NCI-H1048 (cell line): ENCODE data around the gene HTD2.

Experiments used
- DNase-seq: peaks from one replicate; lab custom pipeline; 2025; lab: John Stamatoyannopoulos, UW

HTD2 gene

DNA sequence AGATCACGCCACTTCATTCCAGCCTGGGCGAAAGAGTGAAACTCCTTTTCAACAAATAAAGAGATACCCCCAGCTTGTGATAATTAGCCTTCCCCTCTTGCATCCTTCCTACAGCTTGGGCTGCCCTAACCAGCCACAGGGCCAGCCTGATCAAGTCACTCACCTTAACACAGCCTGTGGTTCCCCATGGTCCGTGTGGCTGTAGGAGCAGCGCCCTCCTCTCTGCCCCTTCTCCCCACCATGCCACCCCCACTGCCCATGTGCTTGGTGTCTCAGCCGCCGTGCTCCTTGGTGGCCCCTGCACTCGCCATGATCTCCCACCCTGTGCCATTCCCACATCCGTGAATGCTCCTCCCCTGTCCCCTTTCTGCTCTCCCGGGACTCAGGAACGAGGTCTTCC lies 13.5 kb upstream of the HTD2 start:
- no peak for DNase-seq

DNA sequence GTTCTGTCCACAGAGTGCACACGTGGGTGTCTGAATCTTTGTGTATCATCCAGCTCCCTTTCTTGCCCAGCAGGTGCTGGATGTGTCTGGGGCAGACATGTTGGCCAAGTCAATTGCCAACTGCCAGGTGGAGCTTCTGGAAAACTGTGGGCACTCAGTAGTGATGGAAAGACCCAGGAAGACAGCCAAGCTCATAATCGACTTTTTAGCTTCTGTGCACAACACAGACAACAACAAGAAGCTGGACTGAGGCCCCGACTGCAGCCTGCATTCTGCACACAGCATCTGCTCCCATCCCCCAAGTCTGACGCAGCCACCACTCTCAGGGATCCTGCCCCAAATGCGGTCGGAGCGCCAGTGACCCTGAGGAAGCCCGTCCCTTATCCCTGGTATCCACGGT lies 12.8 kb upstream of the HTD2 start:
- DNase-seq: no peak

DNA sequence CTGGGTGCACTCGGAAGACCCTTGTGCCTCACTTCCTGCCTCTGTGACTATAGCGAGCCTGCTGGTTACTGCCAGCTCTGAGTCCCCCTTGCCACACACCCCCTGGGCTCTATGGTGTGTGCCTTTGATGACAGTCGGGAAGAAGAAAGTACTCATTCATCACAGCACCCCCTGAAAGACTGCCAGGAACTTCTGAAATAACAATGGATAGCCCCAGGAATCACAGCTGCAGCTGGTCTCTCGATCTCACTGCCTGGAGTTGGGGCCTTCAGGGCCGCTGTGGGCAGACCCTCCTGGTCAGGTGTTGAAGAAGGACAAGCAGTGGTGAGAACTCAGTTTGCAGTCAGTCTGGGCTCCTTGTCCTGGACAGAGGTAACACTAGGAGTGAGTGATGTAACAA lies 10.1 kb upstream of the HTD2 start:
- DNase-seq: no peak

DNA sequence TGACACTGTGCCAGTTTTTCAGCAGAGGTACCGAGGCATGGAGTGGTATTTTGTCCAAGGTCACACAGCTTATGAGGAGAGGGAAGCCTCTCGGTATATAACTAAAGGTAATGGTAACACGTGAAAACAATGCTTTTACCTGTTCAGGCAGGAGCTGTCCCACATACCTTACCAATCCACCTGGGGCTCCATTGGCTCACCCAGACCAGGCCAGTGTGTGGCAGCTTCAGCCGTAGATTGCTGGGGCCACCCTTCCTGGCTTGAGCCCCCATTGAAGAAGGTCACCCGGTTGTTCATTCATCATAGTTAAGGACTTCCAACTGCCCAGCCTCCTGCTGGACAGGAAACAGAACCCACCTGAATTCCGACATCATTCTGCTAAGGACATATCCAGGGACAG lies 9.5 kb upstream of the HTD2 start:
- no peak for DNase-seq

DNA sequence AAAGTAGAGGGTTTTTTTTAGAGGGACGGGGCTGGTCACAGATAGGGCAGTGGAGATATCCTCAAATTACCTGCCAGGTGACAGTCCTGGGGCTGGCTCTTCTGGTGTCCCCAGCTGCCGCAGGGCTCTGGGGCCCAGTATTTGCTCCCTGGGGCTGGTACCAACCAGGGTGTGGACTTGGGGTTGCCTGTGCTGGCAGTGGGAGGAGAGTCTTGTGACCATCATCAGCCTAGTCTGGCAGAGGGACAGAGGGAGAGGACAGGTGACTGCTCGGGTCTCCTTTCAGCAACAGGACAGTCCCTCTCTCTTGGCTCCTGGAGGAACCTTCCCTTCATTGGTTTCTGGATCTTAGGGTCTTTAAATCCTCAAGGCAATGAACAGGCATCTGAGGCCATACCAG lies 8.1 kb upstream of the HTD2 start:
- no peak for DNase-seq

DNA sequence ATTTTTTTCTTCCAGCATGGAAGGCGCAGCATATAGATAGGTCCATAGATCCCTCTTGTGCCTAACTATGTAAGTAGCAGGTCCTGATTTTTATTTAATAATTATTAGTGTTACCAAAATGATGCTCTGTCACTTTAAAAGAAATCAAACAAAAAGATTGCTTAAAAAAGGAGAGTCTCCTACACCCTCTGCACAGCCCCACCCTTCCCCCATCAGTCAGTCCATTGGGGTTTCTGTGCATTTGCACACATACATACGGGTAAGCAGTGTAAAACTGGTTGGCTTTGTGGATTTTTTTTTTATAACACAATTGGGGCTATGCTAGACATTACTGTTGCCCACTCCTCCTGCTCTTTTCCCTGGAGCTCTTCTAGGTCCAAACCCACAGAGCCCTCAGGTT lies 7.2 kb upstream of the HTD2 start:
- DNase-seq: no peak

DNA sequence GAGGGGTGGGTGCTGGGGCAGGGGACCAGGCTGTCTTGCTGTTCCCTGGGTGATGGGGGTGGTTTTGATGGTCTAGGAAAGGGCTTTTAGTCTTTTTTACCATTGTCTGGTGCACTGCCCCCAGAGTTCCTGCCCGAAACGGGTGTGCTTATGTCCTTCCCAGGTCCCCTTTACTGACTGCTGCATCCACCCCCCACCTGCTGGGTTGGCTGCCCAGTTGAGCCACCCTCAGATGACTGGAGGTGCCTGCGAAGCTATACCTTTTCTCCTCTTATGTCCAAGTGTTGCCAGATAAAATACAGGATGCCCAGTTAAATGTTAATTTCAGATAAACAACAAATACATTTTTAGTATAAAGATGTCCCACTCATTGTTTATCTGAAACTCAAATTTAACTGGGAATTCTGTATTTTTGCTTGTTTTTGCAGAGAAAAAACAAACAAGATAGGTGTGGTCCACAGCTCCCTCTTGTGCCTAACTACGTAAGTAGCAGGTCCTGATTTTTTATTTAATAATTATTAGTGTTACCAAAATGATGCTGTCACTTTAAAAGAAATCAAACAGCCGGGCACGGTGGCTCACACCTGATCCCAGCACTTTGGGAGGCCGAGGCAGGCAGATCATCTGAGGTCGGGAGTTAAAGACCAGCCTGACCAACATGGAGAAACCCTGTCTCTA lies 6.3 kb upstream of the HTD2 start:
- no peak for DNase-seq

DNA sequence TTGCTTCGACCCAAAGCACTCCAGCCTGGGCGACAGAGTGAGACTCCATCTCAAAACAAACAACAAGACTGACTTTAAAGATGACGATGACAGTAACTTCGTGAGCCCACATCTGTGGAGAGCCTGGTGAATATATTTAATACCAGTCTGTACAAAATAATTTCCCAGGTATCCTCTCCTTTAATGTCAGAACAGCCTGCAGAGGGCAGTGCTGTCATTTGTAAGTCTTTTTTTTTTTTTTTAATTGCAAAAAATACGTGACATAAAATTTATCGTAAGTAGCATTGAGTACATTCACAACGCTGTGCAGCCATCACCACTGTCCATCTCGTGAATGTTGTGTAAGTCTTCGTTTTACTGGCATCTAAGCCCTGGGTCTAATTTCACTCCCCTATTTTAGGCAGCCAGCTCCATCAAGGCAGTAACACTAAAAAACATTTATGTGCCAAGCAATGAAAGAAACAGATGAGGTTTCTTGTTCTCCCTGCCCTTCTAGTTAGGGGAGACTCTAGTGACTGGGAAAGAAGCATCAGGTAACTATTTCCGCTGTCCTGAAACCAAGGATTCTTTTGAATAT lies 1.4 kb downstream of the HTD2 start:
- peak; percentile 27 for DNase-seq

DNA sequence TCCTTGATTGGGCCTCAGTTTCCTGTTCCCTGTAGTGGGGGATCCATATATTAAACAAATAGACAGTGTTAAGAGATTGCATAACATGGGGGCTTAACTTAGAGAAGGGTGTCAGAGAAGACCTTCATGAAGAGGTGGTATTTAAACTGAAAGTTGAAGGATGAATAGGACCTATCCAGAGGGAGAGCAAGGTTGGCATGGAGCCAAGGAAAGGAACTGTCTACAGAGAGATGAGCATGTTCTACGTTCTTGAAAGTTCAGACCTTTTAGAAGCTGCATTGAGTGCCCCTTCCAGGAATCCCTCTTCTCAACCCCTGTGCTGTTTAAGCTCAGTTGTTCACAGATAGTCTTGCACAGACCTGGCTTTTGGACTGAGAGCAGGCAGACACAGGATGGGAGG lies 2.4 kb downstream of the HTD2 start:
- no peak for DNase-seq

DNA sequence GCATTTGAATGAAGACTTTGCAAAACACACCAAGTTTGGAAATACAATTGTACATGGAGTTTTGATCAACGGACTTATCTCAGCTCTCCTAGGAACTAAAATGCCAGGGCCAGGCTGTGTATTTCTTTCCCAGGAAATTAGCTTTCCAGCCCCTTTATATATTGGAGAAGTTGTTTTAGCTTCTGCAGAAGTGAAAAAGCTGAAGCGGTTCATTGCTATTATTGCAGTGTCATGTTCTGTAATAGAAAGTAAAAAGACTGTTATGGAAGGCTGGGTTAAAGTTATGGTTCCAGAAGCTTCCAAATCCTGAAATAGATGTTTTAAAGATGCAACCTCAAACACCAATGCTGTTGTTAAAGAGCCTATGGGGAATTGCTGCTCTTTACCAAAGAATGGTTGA lies 11.5 kb downstream of the HTD2 start:
- no peak for DNase-seq

DNA sequence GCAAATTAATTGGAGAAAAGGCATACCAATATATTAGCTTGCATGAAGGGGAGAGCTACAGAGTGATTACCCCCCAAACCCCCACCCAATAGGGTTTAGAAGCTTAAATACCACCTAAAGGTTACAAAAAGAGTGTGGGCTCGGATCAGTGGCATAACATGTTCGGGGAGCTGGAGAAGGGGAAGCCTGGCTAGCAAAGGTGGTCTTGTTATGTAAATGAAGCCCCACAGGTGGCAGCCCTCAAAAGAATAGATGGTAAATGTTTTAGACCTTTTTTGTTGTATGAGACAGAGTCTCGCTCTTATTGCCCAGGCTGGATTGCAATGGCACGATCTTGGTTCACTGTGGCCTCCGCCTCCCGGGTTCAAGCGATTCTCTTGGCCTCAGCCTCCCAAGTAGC lies 15.5 kb downstream of the HTD2 start:
- DNase-seq: no peak

DNA sequence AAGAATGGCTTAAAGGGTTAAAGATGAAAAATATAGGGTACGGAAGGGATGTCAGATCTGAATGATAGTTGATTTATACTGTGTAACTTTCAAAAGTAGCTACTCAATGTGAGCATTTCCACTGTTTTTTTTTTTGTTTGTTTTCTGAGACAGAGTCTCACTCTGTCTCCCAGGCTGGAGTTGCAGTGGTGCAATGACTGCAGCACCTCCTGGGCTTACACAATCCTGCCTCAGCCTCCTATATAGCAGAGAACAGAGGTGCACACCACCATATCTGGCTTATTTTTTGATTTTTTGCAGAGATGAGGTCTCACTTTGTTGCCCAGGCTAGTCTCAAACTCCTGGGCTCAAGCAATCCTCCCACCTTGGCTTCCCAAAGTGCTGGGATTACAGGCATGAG lies 16.5 kb downstream of the HTD2 start:
- no peak for DNase-seq

DNA sequence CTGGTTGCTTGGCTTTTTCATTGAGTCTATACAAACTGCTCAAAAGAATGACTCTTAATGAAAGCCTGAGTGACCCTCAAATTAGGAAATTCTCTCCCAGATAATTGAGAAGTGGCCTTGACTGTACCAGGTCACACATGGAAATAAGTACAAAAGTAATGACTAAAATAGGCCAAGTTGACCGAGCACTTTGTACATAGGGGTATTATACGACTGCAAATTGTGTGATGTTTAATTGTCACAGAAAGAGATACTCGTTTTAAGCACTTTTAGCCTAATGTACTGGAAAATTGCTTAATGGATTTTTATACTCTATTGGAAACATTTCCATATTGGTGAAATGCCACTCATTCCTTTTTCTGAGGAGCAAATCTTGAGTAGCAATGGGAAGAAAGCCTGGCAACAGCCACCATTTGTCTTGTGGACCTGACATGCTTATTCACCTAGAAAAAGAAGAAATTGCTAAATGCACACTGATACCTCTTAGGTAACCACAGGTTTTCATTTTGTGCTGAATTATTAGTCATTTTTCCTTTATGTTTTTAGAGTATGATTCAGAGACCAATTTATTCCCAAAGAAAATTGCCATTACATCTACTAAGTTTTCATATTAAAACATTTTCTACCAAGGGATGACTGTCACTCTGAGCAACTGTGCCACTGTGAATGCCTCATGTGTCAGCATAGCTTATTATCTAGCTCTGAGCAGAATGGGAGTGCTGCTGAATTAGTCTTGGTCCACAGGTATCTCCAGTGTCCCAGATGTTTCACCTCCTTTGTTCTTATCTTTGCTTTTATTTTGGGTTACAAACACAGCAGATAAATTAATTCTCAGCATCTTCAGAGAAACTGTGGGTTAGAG lies 17.4 kb downstream of the HTD2 start:
- DNase-seq: no peak

DNA sequence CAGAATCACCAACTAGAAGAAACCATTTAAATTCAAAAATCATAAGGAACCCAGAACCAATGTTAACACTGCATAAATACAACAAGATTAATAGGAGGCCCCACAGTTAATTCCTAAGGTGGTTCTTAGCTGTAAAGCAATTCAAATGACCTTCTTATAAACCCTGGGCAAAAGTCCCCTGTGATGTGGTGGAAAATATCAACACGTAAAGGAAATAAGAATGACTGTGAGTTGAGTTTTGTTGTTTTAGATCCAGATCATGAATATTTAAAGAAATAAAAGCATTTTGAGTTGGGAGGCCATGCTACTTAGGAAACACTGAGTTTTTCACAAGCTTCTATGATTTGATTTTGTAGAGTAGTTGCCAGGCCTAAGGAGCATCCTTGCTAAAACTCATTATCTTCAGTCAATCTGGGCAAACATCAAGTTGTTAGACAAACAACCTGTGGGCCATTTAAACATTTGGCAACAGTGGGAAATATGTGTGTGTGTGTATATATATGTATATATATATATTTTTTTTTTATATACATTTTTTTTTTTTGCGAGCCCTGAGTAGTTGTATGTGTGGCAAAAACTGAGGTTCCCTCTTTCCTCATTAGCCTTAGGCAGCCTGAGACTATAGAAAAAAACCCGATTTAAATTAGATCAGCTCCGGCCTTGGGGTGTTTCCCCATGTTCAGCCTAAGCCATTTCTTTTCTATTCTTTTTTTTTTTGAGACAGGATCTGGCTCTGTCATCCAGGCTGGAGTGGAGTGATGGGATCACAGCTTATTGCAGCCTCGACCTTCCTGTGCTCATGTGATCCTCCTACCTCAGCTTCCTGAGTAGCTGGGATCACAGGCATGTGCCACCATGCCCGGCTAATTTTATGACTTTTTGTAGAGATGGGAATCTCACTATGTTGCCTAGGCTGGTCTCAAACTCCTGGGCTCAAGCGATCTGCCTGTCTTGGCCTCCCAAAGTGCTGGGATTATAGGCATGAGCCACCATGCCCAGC lies 18.4 kb downstream of the HTD2 start:
- no peak for DNase-seq

DNA sequence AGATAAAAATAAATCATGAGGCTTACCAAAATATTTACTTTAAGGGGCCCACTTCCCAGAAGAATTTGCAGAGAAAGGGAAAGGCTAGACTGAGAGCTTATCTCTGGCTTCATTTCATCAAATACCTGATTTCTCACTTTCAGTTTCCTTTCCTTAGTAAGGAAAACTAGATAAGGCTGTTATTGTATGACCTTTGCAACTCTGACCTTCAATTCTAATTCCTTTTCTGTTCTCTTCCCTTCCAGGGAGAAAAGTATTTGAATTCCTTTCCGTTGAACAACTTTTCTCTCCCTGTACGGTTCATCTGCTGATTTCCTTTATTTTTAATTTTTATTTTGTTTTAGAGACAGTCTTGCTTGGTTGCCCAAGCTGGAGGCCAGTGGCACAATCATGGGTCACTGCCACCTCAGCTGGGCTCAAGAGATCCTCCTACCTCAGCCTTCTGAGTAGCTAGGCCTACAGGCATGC lies 19.2 kb downstream of the HTD2 start:
- no peak for DNase-seq

DNA sequence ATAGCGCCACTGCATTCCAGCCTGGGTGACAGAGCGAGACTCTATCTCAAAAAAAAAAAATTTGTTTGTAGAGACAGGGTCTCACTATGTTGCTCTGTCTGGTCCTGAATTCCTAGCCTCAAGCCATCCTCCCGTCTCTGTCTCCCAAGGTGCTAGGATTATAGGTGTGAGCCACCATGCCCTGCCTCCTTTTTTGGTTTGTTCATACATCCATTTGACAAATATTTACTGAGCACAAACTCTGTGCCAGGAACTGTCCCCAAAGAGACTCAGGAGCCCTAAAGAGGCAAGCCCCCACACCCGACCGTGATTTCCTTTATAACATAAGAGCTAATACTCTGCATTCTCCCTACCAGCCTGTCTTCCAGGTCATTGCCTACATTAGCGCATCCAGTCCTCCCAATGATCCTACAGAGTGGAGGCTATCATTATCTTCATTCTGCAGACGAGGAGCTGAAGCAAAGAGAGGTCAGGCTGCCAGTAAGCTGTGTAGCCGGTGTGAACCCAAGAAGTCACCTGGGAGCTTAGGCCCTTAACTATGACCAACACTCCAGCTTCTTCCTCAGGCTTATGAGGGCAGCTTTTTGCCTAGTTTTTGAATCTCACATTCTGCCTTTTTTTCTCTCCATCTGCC lies 20.1 kb downstream of the HTD2 start:
- DNase-seq: no peak

DNA sequence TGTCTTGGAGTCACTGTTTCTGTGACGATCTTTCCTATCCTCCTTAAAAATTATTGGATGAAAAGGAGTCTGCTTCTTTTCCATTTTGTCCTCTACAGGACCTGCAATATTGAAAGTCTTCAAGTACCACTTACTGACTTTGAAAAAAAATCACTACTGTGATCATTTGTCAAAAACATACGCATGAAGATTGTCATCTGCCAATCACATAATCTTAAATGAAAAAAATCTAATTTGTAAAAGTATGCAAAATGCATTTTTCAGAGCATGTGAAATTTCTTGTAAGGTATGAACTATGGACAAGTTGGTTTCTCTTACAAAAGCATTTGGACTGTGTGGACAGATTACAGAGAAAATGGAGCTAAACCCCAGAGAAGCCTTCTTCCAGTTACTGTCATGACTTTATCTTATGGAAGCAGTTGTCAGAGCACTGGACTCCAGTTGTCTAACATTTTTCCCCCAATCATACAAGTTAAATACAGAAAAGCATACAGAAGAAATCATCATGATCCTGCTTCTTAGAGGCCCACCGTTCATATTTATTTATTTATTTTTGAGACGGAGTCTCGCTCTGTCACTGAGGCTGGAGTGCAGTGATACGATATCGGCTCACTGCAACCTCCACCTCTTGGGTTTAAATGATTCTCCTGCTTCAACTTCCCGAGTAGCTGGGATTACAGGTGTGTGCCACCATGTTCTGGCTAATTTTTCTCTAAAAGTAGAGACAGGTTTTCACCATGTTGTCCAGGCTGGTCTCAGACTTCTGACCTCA lies 23.0 kb downstream of the HTD2 start:
- no peak for DNase-seq

DNA sequence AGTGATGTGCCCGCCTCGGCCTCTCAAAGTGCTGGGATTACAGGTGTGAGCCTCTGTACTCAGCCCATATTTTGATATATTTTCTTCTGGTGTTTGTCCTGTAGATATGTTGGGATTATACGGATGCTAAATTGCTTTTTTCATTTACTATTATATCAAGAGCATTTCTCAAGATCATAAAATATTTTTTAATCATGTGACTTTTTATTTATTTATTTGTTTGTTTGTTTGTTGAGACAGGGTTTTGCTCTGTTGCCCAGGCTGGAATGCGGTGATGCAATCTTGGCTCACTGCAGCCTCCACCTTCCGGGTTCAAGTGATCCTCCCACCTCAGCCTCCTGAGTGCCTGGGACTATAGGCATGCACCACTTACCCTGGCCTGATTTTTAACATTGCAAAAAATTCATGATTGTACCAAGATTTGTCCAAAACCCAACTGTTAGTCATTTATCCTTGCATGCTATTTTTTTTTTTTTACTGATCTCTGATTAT lies 23.6 kb downstream of the HTD2 start:
- no peak for DNase-seq

DNA sequence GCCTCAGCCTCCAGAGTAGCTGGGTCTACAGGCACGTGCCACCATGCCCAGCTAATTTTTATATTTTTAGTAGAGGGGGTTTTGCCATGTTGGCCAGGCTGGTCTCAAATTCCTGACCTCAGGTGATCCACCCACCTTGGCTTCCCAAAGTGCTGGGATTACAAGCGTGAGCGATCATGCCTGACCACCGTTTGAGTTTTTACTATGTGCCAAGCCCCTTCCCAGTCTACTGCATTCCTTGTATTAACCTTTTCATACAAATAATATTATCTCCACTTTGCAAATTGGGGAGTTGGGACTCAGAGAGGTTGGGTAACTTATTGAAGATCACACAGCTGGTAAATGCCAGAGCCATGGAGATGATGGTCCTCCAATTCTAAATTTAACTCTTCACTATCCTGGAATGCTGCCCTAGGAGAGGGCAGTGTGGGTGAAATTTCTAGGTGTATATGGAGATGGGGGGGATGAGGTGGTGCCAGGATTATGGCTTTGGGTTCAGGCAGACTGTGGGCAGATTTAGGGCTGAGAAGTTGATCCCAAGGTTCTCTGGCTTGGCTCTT lies 25.4 kb downstream of the HTD2 start:
- DNase-seq: no peak

DNA sequence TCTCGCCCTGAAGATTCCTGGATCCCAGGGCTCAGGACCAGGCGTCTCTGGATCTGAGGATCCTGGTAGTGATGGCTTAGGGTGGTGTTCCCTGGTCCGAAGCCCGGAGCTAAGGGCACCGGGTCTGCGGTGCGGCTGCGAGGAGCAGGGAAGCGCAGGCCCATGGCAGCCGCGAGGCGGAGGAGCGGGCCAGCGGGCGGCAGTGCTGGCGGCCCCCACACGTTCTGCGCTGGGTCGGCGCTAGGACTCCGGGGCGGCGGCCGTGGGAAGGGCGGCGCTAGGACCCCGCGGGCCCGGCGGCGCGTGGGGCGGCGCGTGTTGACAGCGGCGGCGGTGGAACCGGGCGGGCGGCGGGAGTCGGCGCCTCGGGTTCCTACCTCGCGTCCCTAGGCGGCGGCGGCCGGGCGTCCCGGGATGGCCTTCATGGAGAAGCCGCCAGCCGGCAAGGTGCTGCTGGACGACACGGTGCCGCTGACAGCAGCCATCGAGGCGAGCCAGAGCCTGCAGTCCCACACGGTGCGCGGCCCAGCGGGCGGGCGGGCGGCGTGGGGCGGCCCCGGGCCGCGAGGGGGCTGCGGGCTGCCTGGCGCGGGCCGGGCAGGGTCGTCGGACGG lies 26.4 kb downstream of the HTD2 start, which contains the start of gene PXK:
PXK (plus strand) TSS at position 318 of the 614 bp plus-strand sequence; CDS start at position 415, 97 bp downstream.
- DNase-seq: peak; percentile 21
